ENCODE measurements around the gene ARF1.

DNA sequence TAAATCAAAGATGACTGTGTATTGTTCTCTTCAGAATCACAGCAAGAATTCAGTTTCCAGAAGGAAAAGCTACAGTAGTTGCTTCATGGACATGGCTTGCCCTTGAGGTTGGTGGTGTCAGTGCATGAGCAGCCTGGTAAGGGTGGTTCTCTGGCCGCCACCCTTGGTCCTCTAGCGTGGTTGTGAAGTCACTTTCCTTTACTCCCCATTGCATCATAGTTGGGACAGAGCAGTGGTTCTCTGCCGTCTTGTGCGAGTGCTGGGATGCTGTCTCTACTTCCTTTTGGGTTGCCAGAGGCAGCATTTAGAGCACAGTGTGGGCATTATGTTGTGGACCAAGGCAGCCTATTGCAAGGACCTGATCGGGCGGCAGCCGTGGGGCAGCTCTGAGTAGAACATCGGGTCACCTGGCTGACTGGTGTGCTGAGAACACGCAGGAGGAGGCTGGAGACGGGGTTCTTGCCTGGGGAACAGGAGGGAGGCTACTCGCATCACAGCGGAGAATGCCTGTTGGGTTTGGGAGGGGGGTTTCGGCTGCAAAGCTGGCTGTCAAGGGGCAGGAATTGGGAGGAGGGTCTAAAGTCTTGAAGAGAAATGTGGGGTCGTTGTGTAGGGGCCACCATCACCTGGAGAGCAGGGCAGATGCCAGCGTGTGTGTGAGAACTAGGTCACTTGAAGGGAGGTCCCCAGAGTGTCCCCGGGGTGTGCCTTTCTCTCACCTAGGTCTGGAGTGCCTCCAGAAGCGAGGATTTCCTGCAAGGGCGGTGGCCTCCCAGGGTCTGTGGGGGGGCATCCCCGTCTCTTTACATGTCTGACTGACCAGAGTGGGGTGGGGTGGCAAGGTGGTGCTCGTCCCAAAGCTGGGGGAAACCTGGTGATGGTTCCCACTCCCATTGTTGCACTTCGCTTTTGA lies 6.3 kb downstream of the ARF1 start:
- TF ChIP-seq POLR2A (IDR thresholded peaks at IDR 0.05): no peak
- TF ChIP-seq, protein P1, sequence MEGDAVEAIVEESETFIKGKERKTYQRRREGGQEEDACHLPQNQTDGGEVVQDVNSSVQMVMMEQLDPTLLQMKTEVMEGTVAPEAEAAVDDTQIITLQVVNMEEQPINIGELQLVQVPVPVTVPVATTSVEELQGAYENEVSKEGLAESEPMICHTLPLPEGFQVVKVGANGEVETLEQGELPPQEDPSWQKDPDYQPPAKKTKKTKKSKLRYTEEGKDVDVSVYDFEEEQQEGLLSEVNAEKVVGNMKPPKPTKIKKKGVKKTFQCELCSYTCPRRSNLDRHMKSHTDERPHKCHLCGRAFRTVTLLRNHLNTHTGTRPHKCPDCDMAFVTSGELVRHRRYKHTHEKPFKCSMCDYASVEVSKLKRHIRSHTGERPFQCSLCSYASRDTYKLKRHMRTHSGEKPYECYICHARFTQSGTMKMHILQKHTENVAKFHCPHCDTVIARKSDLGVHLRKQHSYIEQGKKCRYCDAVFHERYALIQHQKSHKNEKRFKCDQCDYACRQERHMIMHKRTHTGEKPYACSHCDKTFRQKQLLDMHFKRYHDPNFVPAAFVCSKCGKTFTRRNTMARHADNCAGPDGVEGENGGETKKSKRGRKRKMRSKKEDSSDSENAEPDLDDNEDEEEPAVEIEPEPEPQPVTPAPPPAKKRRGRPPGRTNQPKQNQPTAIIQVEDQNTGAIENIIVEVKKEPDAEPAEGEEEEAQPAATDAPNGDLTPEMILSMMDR (IDR thresholded peaks at IDR 0.05): no peak
